ENCODE results near the gene FTMT. TPM values are rescaled to one million over a fixed set of nuclear protein-coding genes. Genes with fewer than 3 reads are reported as not detected.

Gene FTMT
- total RNA-seq, 1 experiment from 2014 or later = not detected

DNA sequence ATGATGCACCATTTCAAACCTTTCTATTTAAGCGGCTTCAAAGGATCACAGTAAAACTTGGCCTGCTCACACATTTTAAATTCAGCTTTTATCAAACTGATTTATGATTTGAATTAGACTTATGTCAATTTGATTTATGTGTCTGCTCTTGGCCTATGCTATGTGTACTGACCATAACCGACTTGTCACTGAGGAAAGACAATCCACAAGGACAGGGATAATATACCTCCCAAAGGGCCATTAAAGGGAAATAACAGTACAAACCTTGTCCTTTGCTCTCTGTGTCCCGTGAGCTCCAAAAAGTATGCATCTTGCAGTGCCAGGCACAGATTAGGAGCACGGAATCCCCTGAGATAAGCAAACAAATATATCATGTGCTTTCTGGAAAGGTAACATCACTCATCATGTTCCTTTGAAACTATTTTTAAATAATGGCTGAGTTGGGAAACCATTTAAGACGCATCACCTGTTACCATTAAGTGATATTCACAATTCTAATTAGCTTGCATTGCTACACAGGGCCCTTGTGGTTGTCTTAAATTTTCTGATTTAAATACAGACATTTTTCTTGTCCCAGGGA lies 31.9 kb upstream of the FTMT start:
- intact Hi-C loops (cut with micrococcal nuclease) = no loop called here
- Mint-ChIP-seq H3K4me3 (ENCODE audit: unreplicated experiment) (no peak overlapping the region), H3K9me3 (ENCODE audit: unreplicated experiment) (peaks cover 9% of the 10 kb centered on the region), H3K36me3 (ENCODE audit: insufficient read depth, unreplicated experiment) (no peaks in the 10 kb centered on the region), H3K27ac (ENCODE audit: low read depth, unreplicated experiment) (no peak overlapping the region), H3K4me1 (ENCODE audit: insufficient read depth, unreplicated experiment) (no peaks in the 10 kb centered on the region), H3K27me3 (ENCODE audit: insufficient read depth, unreplicated experiment) (no peaks in the 10 kb centered on the region)
- BruUV-seq (replicated peaks) = no TSS peak
- no peak for TF ChIP-seq CTCF (IDR thresholded peaks at IDR 0.05; ENCODE audit: unreplicated experiment)
- ChIA-PET CTCF (interaction anchor here (0.6 to 0.9 kb wide), 2 partner anchors 277 to 1002 kb away, joined by 3 read pairs; no protein-coding TSS in a partner anchor), POLR2A (no interaction called here)
- no peak for DNase-seq (ENCODE audit: unreplicated experiment)

DNA sequence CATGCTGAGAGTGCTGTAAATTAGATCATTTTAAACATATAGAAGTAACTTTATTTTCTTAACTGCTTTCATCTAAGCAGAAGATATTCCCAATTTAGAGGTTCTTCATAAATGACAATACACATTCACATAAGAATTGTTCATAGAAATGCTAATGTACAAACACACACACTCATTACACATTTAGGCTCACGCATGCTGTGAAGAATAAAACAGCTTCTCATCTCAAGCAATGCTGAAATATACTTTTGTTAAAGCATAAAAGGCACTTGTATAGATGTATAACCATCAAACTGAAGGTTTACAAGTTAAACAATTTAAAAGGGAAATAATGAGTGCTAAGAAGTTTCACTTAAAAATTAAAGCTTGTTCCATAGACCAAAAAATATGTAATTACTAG lies 18.1 kb upstream of the FTMT start:
- ChIA-PET POLR2A (interaction anchor here (0.7 kb wide), 1 partner anchor 1156 kb away, joined by 3 read pairs; no protein-coding TSS in a partner anchor), CTCF (no interaction called here)
- no peak overlapping the region for H3K4me3 Mint-ChIP-seq (ENCODE audit: unreplicated experiment)
- BruUV-seq (replicated peaks) = no TSS peak
- H3K27ac Mint-ChIP-seq (ENCODE audit: low read depth, unreplicated experiment) = no peak overlapping the region
- intact Hi-C loops (cut with micrococcal nuclease) = no loop called here
- DNase-seq (ENCODE audit: unreplicated experiment) = no peak
- H3K9me3 Mint-ChIP-seq (ENCODE audit: unreplicated experiment) = no peaks in the 10 kb centered on the region
- H3K27me3 Mint-ChIP-seq (ENCODE audit: insufficient read depth, unreplicated experiment) = no peaks in the 10 kb centered on the region
- TF ChIP-seq CTCF (IDR thresholded peaks at IDR 0.05; ENCODE audit: unreplicated experiment) = no peak
- H3K36me3 Mint-ChIP-seq (ENCODE audit: insufficient read depth, unreplicated experiment) = no peaks in the 10 kb centered on the region
- H3K4me1 Mint-ChIP-seq (ENCODE audit: insufficient read depth, unreplicated experiment) = no peaks in the 10 kb centered on the region

- no peaks in the 10 kb centered on the region for H3K4me1 Mint-ChIP-seq (ENCODE audit: insufficient read depth, unreplicated experiment)
- no peaks in the 10 kb centered on the region for H3K36me3 Mint-ChIP-seq (ENCODE audit: insufficient read depth, unreplicated experiment)
- ChIA-PET CTCF (interaction anchor here (1.3 kb wide), 1 partner anchor 22 kb away, joined by 3 read pairs; no protein-coding TSS in a partner anchor), POLR2A (interaction anchor here (0.7 kb wide), 1 partner anchor 1157 kb away, joined by 3 read pairs; no protein-coding TSS in a partner anchor)
- DNase-seq (ENCODE audit: unreplicated experiment) = no peak
- no TSS peak for BruUV-seq (replicated peaks)
- intact Hi-C loops (cut with micrococcal nuclease) = no loop called here
- no peak overlapping the region for H3K27ac Mint-ChIP-seq (ENCODE audit: low read depth, unreplicated experiment)
- H3K4me3 Mint-ChIP-seq (ENCODE audit: unreplicated experiment) = no peak overlapping the region
- TF ChIP-seq CTCF (IDR thresholded peaks at IDR 0.05; ENCODE audit: unreplicated experiment) = no peak
- H3K9me3 Mint-ChIP-seq (ENCODE audit: unreplicated experiment) = no peaks in the 10 kb centered on the region
- H3K27me3 Mint-ChIP-seq (ENCODE audit: insufficient read depth, unreplicated experiment) = no peaks in the 10 kb centered on the region
Observed at GRCh38 chr5:121834021-121834420, 17.7 kb upstream of the FTMT start.

DNA sequence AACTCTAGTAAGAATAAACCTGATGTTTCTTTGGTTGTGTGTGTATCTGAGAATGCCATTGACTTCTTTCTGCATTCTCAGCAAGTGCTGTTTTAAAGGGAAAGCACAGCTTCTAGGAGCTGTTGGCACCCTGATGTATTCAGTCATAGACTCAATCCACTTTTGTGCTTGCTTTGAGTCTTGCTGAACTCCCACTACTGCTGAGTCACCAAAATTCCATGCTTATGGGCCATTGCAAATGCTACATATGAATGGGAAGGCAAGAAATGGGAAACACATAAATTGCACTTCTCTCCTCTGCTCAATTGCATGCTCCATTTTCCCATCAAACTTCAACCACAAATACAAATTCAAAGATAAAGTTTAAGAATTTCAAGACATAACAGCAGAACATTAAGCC lies 9.8 kb upstream of the FTMT start:
- POLR2A ChIA-PET = no interaction called here
- DNase-seq (ENCODE audit: unreplicated experiment) = no peak
- Mint-ChIP-seq H3K27ac (ENCODE audit: low read depth, unreplicated experiment) (no peak overlapping the region), H3K36me3 (ENCODE audit: insufficient read depth, unreplicated experiment) (no peaks in the 10 kb centered on the region), H3K4me1 (ENCODE audit: insufficient read depth, unreplicated experiment) (no peaks in the 10 kb centered on the region), H3K9me3 (ENCODE audit: unreplicated experiment) (no peaks in the 10 kb centered on the region), H3K27me3 (ENCODE audit: insufficient read depth, unreplicated experiment) (no peaks in the 10 kb centered on the region), H3K4me3 (ENCODE audit: unreplicated experiment) (no peak overlapping the region)
- intact Hi-C loops (cut with micrococcal nuclease) = no loop called here
- BruUV-seq (replicated peaks) = no TSS peak
- CTCF ChIA-PET = no interaction called here
- no peak for TF ChIP-seq CTCF (IDR thresholded peaks at IDR 0.05; ENCODE audit: unreplicated experiment)
